DMS 273 treated with DMSO at 0.1 percent for 48 hours (cell line): Measurements from ENCODE around the gene MACROH2A2.
"Not testable (repeated sequence)": the region's sequence is repeated elsewhere in the genome, so short reads cannot be mapped to it uniquely, and the experiment has no call there.

Experiments
- DNase-seq: peaks from one replicate; lab custom pipeline; 2025; lab: John Stamatoyannopoulos, UW

Gene MACROH2A2

GRCh38 chr10:70158113-70158512 is 105.5 kb downstream of the MACROH2A2 start:
- no peak for DNase-seq

DNA sequence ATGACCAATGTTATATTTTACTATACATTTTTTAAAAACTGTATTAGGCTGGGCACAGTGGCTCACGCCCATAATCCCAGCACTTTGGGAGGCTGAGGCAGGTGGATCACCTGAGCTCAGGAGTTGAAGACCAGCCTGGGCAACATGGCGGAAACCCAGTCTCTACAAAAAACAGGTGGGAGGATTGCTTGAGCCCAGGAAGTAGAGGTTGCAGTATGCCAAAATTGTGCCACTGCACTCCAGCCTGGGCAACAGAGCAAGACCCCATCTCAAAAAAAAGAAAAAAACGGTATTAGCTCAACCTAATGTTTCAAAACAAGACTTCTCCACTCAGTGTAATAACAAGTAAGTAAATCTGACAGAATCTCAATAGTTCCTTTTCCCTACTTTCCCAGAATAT is 106.7 kb downstream of the MACROH2A2 start:
- not testable (repeated sequence) for DNase-seq

DNA sequence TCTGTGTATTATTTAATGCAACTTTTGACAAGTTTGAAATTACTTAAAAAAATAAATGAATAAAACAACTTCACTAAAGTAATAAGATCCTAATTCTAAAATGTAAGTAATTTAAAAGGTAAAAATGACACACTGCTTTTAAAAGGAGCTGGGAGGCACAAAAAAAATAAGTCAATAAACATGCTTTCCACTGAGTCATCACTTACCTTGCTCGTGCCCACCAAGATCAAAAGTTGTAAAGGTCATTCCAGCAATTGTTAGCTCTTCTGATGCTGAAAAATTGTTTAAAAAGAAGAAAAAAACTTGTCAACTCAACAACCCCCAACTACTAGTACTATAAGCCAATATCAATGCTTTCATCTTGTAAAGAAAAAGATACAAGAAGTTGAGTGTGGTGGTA is 108.2 kb downstream of the MACROH2A2 start:
- no peak for DNase-seq
